ENCODE results near the gene IMPA2. TPM values are rescaled to one million over a fixed set of nuclear protein-coding genes. Genes with fewer than 3 reads are reported as not detected.

The IMPA2 gene
- total and polyA plus RNA-seq, 2 of the 8 experiments (the other 6 are each of a cell fraction or from before 2014, with no cell fraction given), result 102 to 140 TPM

DNA sequence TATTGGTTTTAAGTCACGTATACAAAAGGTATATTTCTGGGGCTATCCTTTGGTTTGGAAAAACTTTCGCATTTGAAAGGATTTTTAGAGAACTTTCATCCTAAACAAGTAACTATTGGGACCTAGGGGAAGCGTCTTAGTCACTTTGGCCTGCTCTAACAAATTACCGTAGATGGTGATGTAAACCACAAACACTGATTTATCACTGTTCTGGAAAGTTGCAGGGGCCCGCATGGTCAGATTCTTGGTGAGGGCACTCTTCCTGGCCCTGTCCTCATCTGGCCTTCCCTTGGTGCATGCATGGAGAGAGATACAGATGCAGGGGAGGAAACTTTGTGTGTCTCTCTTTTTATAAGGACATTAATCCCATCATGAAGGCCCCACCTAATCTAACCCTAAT is 63.3 kb downstream of the IMPA2 start:
- no peak overlapping the region for H3K4ac ChIP-seq (replicated peaks; ENCODE audit: insufficient read length, low read depth, low read length)
- no peaks in the 10 kb centered on the region for H3K27me3 ChIP-seq (replicated peaks in 1 of 4; ENCODE audit: control insufficient read depth in 3 of 4, extremely low read depth in 1 of 4, insufficient read depth in 3 of 4, low read length in 3 of 4)
- no peak overlapping the region for H3K27ac ChIP-seq (ENCODE audit: low read depth, low read length)
- no peaks in the 10 kb centered on the region for H3K23me2 ChIP-seq (ENCODE audit: low read depth, low read length)
- H2BK120ac ChIP-seq (replicated peaks; ENCODE audit: low read depth, low read length), result no peak overlapping the region
- no peak overlapping the region for H2BK5ac ChIP-seq (ENCODE audit: low read depth, low read length)
- DNase-seq (ENCODE audit: low read depth in 1 of 2, low spot score in 2 of 2) (no peak), FAIRE-seq (no peak)
- H2BK12ac ChIP-seq (ENCODE audit: low read depth, low read length), result no peak overlapping the region
- ChIA-PET CTCF (ENCODE audit: partially characterized antibody) (no interaction called here), POLR2A (ENCODE audit: partially characterized antibody) (no interaction called here)
- no peak overlapping the region for H3K23ac ChIP-seq (ENCODE audit: insufficient read length)
- H4K91ac ChIP-seq (replicated peaks; ENCODE audit: insufficient read length, low read length), result no peak overlapping the region
- no peak overlapping the region for H3K14ac ChIP-seq (ENCODE audit: insufficient read length)
- no peak for TF ChIP-seq SIX5 (IDR thresholded peaks at IDR 0.05; ENCODE audit: low read depth, low read length)
- no peak for TF ChIP-seq NANOG (IDR thresholded peaks at IDR 0.05; ENCODE audit: insufficient read depth, low read depth, low read length, poor library complexity, severe bottlenecking)
- TF ChIP-seq CBX8 (IDR thresholded peaks at IDR 0.05; ENCODE audit: borderline replicate concordance, low read depth, low read length), result no peak
- TF ChIP-seq BRCA1 (IDR thresholded peaks at IDR 0.05; ENCODE audit: low read depth, low read length), result no peak
- no peak for TF ChIP-seq CREB1 (IDR thresholded peaks at IDR 0.05)
- TF ChIP-seq TBP (IDR thresholded peaks at IDR 0.05; ENCODE audit: low read depth, low read length), result no peak
- no peak for TF ChIP-seq RBBP5 (IDR thresholded peaks at IDR 0.05; ENCODE audit: borderline replicate concordance, low read depth, low read length)
- TF ChIP-seq POU5F1 (IDR thresholded peaks at IDR 0.05; ENCODE audit: low read depth, low read length), result no peak
- TF ChIP-seq JUN (IDR thresholded peaks at IDR 0.05; ENCODE audit: low read depth, low read length), result no peak
- no peak overlapping the region for H3K56ac ChIP-seq (replicated peaks; ENCODE audit: insufficient read length, low read depth, low read length)
- no peaks in the 10 kb centered on the region for H3K79me1 ChIP-seq (ENCODE audit: low read depth, low read length)
- WGBS, 2 experiments (ENCODE audit: extremely low coverage in 1 of 2, insufficient coverage in 1 of 2, insufficient read length in 1 of 2, insufficient replicate concordance in 2 of 2, low coverage in 1 of 2, low lambda C conversion rate in 2 of 2, missing lambda C conversion rate in 1 of 2), result 87% methylated on average over 5 of the region's 5 CpGs; no CpG with 5 or more reads in 1 of the 2 experiments
- H4K20me1 ChIP-seq (replicated peaks in 1 of 2; ENCODE audit: control insufficient read depth in 1 of 2, insufficient read depth in 2 of 2, low read length in 2 of 2), result no peaks in the 10 kb centered on the region
- H3K79me2 ChIP-seq (ENCODE audit: control insufficient read depth in 1 of 2, insufficient read depth in 2 of 2, low read length in 2 of 2), result no peaks in the 10 kb centered on the region
- H3K36me3 ChIP-seq (ENCODE audit: control insufficient read depth in 2 of 4, insufficient read depth in 4 of 4, low read length in 3 of 4), result no peaks in the 10 kb centered on the region
- H2AK5ac ChIP-seq (ENCODE audit: low read depth, low read length), result no peak overlapping the region
- H2BK15ac ChIP-seq (ENCODE audit: low read length), result no peak overlapping the region
- H4K8ac ChIP-seq (ENCODE audit: extremely low read depth, insufficient read depth, low read length), result no peak overlapping the region
- H3K4me3 ChIP-seq (ENCODE audit: extremely low read depth in 1 of 4, insufficient read depth in 2 of 4, low read depth in 3 of 4, low read length in 4 of 4), result no peak overlapping the region
- H3K4me2 ChIP-seq (ENCODE audit: insufficient read depth in 1 of 2, low read depth in 2 of 2, low read length in 2 of 2), result no peak overlapping the region
- H2AFZ ChIP-seq (ENCODE audit: low read length), result no peak overlapping the region
- no peak overlapping the region for H2BK20ac ChIP-seq (ENCODE audit: low read length)
- H4K5ac ChIP-seq (ENCODE audit: insufficient read length, low read depth, low read length), result no peak overlapping the region
- H3K9me3 ChIP-seq (ENCODE audit: insufficient read depth in 2 of 2, low read depth in 1 of 2, low read length in 1 of 2), result no peaks in the 10 kb centered on the region
- H3K9ac ChIP-seq (replicated peaks in 1 of 4; ENCODE audit: extremely low read depth in 1 of 4, low read depth in 3 of 4, low read length in 3 of 4), result no peak overlapping the region
- no peak overlapping the region for H3K18ac ChIP-seq (ENCODE audit: extremely low read depth, low read length)
- H3K4me1 ChIP-seq (replicated peaks in 1 of 4; ENCODE audit: control insufficient read depth in 3 of 4, insufficient read depth in 4 of 4, low read length in 3 of 4), result peaks cover 0 to 4% (median 0%) of the 10 kb centered on the region in 4 experiments; a peak in 1 of 7 replicates

Data from H1 (cell line).